ENCODE results near the gene CYFIP1.

The CYFIP1 gene

DNA sequence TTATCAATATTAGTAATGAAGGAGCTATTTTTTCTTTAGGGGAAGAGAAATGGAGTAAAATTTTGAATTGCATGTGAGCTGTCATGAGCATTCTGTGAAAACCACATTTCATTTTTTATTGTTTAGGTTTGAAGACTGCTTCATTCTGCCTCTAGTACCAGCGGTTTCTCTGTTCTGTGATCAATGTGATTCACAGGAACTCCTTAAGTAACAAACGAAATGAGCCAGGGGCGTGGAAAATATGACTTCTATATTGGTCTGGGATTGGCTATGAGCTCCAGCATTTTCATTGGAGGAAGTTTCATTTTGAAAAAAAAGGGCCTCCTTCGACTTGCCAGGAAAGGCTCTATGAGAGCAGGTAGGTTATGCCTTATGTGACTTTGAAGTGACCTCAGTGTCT lies 128.7 kb downstream of the CYFIP1 start:
- DNase-seq (ENCODE audit: insufficient read length, low spot score) (no peak), FAIRE-seq (no peak)
- no peak for TF ChIP-seq POLR2A (IDR thresholded peaks at IDR 0.05; ENCODE audit: low read depth, low read length)

DNA sequence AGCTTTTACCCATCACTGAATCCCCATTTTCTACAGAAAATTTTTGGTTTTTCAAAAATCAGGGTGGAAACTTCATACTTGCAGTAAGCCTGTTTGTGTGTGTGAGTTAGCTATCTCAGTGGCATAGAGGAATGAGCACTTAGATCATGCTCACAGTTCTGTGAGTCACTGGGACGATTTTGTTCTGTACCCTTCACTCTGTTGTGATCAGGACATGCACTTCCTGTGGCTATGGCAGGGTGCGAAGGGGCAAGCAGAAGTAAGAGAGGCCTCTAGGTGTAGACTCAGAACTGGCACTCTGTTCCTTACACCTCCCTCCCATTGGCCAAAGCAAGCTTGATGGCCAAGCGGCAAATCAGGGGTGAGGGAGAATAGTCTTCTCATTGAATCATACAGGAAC lies 130.1 kb downstream of the CYFIP1 start:
- DNase-seq (ENCODE audit: insufficient read length, low spot score) (no peak), FAIRE-seq (peak; percentile 6)
- no peak for TF ChIP-seq POLR2A (IDR thresholded peaks at IDR 0.05; ENCODE audit: low read depth, low read length)

DNA sequence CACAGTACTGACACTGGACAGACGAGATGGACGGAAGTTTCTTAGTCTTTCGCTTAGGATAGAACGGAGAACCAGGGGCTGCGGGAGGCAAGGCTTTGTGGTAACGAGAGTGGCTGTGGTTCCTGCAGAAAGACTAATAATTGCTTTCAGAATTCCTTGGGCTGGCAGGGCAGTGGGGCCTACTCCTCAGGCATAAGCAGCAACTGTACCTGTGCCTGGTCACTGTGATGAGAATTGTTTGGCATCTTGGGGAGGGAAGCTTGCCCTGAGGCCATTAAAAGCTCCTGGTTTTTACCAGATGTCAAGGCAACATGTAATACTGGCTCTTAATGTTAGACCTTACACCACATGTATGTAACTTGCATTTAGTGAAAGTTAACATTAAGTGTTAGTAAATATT lies 134.1 kb downstream of the CYFIP1 start:
- DNase-seq (ENCODE audit: insufficient read length, low spot score): no peak
- no peak for FAIRE-seq
- no peak for TF ChIP-seq POLR2A (IDR thresholded peaks at IDR 0.05; ENCODE audit: low read depth, low read length)

DNA sequence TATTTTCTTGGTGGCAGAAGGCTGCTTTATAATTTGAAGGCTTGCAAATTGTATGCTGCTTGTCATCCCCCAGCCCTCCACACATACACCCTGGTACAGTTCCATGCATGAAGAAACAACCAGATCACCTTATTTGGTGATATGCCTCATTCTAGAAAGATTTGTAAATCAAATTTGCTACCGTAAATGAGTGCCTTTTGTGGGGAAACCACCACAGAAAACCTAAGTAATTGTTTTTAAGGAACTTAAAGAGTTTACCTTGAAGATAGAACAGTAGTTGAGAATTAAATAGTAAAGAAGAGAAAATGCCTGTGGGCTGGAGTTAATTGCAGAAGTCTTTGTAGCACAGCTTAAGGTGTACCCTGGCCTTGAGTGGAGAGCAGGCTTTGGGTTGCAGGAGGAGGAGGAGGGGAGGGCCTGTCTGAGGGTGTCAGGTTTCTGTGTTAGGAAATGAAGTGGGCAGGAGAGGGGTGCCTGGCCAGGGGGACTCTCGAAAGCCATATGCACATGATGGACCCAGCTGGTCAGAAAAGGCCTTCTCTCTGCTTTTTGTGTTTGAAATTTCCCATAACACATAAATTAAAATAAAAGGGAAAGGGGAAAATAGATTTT lies 134.8 kb downstream of the CYFIP1 start:
- TF ChIP-seq POLR2A (IDR thresholded peaks at IDR 0.05; ENCODE audit: low read depth, low read length): no peak
- FAIRE-seq (no peak), DNase-seq (ENCODE audit: insufficient read length, low spot score) (no peak)

DNA sequence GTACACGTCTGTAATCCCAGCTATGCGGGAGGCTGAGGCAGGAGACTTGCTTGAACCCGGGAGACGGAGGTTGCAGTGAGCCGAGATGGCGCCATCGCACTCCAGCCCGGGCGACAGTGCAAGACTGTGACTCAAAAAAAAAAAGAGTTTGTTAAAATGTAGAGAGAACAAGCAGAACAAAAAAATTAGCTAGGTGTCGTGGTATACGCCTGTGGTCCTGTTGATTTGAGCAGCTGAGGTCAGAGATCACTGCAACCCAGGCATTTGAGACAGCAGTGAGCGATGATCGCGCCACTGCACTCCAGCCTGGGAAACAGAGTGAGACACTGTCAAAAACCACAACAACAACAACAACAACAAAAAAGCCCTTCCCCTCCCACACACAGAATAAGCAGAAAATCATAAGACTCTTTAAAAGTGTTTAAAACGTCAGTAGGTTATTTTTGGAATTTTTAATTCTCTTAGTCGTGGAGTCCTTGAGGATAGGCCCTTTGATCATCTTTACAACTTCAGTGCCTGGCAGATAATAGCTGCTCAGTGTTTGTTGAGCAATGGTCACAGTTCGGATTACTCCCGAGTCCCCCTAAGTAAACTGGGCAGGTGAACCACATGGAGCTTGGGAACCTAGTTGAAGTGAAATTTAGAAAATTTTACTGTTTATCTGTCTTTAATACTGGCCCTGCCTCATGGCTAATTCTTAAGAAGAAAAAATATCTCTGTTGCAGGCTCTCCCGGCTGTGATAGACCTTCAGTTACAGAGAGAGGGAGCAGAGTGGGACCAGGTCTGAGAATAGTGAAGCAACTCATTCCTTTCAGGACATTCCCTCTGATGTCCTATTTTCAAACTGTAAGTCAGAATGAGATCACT lies 135.5 kb downstream of the CYFIP1 start:
- DNase-seq (ENCODE audit: insufficient read length, low spot score): no peak
- TF ChIP-seq POLR2A (IDR thresholded peaks at IDR 0.05; ENCODE audit: low read depth, low read length): no peak
- FAIRE-seq: no peak

DNA sequence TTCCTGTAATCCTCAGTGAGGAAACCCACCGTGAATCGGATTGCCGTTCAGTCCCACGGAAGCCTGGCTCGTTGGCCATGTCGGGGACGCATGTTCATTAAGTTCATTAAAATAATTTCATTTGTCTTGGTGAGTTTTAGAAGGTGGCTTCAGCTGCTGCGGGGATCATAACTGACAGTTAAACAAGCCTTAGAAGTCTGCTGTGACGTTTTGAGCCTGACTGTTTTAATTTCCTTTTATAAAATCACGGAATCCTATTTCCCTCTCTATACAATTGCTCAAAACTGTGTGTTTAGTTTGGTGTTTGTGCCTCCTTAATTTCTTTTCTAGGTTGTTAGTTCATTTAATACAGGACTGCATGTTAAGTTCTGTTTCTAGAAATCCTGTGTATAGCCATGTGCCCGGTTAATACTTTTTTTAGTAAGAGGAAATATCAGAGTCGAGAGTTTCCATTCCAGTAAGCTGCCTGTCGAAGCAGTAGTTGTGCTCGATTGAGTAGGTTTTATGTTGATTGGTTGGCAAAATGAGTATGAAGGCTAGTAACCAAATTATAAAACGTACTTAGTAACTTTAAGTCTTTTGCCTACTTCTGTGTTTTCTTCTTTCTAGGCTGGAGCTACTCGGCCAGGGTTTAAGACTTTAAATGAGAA lies 141.0 kb downstream of the CYFIP1 start:
- no peak for FAIRE-seq
- no peak for DNase-seq (ENCODE audit: insufficient read length, low spot score)
- TF ChIP-seq POLR2A (IDR thresholded peaks at IDR 0.05; ENCODE audit: low read depth, low read length): no peak

DNA sequence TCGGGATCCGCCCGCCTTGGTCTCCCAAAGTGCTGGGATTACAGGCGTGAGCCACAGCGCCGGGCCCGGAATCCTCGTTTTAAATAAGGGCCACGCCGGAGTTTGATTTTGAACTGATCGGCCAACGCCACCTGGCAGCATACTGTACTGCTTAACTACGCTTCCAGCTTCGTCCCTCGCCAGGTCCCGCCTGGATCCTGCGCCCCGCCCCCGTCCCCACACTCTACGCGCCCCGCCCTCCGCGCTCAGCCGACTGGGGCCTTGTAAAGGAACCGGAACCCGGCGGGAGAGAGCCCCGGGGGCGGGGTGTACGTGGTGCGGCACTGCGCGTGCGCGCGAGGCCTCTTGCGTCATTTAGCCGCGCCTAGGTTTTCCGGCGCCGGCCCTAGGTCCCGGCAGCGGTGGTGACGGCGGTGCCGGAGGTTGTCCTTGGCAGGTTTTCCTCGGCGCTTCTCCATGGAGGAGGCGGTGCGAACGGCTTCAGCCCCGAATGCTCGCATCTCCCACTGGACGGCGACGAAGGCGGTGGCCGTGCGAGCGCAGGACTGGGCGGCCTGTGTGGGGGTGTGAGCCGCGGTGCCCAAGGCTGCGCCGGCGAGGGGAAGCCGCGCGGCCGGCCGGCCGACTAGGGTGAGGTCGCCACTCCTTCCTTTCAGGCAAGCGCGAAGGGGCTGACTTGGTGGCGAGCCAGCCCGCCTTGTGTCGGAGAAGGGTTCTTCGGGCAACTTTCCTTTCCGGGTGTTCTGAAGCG lies 141.7 kb downstream of the CYFIP1 start, which contains the start of gene NIPA2:
NIPA2 (plus strand) TSS at position 375 of the 751 bp plus-strand sequence. CDS start 13,066 bp downstream, outside the sequence.
- peak; percentile 92 for DNase-seq (ENCODE audit: insufficient read length, low spot score)
- TF ChIP-seq POLR2A (IDR thresholded peaks at IDR 0.05; ENCODE audit: low read depth, low read length): peak; percentile 88

DNA sequence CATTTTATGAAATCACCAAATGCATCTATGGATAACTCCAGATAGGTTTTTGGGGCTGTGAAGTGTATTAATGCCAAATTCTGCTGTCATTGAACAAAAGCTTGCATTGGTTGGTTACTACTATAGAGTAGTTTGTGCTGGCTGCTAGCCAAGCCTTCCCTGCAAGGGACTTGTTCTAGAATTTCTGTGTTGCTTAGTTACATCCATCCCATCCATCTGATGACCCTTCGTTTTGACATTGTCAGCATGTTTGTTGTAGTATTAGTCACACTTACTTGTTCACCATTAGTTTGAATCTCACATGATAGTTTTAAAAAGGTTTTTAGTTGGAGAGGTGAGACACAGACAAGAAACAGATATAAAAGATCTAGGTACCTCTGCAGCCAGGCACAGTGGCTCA lies 148.7 kb downstream of the CYFIP1 start:
- FAIRE-seq (no peak), DNase-seq (ENCODE audit: insufficient read length, low spot score) (no peak)
- no peak for TF ChIP-seq POLR2A (IDR thresholded peaks at IDR 0.05; ENCODE audit: low read depth, low read length)

More for the DNA sequence above, 141.7 kb downstream of the CYFIP1 start, which contains the start of gene NIPA2:
- peak; percentile 66 for FAIRE-seq

DNA sequence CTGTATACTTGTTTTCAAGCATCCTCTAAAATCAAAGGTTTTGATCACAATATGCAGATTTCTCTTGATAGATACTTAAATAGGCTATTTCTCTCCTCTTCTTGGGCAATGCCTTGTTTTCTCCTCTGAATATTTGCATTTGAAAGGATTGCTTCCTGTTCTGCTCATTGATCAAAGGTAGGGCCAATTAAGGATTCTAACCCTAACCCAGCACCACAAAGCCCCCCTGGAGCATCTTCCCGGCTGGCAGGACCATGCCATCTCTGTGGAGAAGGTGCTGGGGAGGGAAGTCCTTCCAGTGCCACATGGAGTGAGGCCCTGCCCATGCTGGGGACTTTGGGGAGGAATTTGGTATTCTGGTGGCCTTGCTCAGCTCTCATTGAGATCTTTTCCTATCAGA lies 153.0 kb downstream of the CYFIP1 start:
- DNase-seq (ENCODE audit: insufficient read length, low spot score) (no peak), FAIRE-seq (no peak)
- TF ChIP-seq POLR2A (IDR thresholded peaks at IDR 0.05; ENCODE audit: low read depth, low read length): no peak

DNA sequence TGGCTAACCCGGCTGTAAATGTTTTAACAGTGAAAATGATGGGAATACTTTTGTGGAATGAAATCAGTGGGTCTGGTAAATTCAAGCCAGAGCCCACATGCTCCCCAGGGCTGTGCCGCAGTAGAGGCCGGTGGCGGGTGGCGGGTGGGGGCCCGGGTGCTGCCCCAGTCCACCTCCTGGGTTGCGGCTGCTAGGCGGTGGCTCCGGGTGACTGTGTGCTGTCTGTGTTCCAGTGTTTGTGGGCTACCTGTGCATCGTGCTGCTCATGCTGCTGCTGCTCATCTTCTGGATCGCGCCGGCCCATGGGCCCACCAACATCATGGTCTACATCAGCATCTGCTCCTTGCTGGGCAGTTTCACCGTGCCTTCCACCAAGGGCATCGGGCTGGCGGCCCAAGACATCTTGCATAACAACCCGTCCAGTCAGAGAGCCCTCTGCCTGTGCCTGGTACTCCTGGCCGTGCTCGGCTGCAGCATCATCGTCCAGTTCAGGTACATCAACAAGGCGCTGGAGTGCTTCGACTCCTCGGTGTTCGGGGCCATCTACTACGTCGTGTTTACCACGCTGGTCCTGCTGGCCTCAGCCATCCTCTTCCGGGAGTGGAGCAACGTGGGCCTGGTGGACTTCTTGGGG lies 156.6 kb downstream of the CYFIP1 start:
- DNase-seq (ENCODE audit: insufficient read length, low spot score) (no peak), FAIRE-seq (no peak)
- TF ChIP-seq POLR2A (IDR thresholded peaks at IDR 0.05; ENCODE audit: low read depth, low read length): no peak

DNA sequence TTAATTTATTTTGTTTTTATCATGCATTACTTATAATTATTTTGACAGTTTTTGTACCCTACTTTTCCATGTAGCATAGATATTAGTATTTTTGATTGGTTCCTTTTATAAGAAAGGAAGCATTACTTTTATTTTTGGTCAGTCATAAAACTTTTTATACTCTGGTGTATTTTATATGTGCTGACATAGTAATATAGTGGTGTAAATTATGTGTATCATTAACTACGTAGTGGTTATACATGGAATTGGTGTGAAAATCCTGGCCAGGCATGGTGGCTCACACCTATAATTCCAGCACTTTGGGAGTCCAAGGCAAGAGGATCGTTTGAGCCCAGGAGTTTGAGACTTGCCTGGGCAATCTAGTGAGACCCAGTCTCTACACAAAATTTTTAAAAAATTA lies 160.5 kb downstream of the CYFIP1 start:
- FAIRE-seq: no peak
- TF ChIP-seq POLR2A (IDR thresholded peaks at IDR 0.05; ENCODE audit: low read depth, low read length): no peak

More for the DNA sequence above, 160.5 kb downstream of the CYFIP1 start:
- DNase-seq (ENCODE audit: insufficient read length, low spot score): no peak

Data from H54 (cell line).